Stimulated activated CD8-positive, alpha-beta memory T cell treated with anti-CD3 and anti-CD28 coated beads, Interleukin-2, amount 100 ng/mL, for 48 hours (primary cell): ENCODE data around the gene ADSS1.

Source experiments
- DNase-seq, 2 donors: peaks; one replicate each; pipeline ENCODE4 v3.0.0-alpha.2; 2020; ENCODE audit warnings: low read depth in 2 of 2

The ADSS1 gene

GRCh38 chr14:104769324-104770071 is 45.5 kb downstream of the ADSS1 start:
- DNase-seq: no peak

DNA sequence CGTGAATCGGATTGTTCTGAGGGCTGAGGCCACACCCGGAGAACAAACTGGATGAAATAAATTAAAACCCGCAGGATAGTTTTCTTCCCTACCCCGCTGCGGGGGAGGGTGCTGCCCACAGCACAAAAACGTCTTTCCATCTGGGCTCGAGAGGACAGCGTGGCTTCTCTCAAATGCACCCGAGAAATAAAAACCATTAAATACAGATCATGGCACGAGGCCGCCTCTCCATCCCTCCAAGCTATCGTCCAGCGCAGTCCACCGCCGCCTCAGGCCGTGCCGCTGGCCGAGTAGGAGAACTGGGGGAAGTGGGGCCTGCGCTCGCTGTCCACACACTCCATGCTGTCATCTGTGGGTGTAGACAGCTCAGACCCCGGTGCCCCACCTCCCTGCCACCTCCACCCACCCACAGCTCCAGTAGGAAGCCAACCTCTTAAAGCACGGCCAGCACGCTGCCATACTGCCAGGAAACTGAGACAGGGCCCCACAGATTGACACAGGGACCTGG is 46.1 kb downstream of the ADSS1 start:
- no peak for DNase-seq

GRCh38 chr14:104770851-104771272 is 46.8 kb downstream of the ADSS1 start:
- DNase-seq: no peak

- no peak for DNase-seq
Measured at GRCh38 chr14:104771374-104771773, 47.3 kb downstream of the ADSS1 start.

GRCh38 chr14:104771918-104772706 is 48.1 kb downstream of the ADSS1 start:
- DNase-seq: no peak

DNA sequence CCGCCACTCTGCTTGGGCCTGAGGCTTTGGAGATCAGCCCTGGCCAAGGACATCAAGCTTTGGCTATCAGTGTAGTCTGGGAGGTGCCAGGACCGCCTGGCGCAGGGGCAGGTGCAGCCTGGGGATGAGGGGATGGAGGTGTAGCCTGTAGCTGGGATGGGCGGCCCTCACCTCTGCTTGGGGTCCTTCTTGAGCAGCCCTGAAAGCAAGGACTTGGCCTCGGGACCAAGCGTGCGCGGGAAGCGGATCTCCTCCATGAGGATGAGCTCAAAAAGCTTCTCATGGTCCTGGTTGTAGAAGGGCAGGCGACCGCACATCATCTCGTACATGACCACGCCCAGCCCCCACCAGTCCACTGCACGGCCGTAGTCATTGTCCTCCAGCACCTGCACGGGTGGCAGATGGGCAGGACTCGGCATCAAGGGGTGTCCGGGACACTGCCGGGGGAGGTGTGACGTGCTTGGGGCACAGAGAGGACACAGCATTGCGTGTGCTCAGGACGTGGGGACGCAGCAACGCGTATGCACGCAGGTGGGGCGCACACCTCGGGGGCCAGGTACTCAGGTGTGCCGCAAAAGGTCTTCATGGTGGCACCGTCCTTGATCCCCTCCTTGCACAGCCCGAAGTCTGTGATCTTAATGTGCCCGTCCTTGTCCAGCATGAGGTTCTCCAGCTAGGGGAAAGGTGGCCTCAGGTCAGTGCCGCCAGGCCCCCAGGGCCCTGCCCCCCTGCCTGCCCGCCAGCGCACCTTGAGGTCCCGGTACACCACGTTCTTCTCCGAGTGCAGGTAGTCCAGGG is 48.9 kb downstream of the ADSS1 start:
- DNase-seq: no peak

GRCh38 chr14:104773505-104774452 is 49.8 kb downstream of the ADSS1 start:
- no peak for DNase-seq

DNA sequence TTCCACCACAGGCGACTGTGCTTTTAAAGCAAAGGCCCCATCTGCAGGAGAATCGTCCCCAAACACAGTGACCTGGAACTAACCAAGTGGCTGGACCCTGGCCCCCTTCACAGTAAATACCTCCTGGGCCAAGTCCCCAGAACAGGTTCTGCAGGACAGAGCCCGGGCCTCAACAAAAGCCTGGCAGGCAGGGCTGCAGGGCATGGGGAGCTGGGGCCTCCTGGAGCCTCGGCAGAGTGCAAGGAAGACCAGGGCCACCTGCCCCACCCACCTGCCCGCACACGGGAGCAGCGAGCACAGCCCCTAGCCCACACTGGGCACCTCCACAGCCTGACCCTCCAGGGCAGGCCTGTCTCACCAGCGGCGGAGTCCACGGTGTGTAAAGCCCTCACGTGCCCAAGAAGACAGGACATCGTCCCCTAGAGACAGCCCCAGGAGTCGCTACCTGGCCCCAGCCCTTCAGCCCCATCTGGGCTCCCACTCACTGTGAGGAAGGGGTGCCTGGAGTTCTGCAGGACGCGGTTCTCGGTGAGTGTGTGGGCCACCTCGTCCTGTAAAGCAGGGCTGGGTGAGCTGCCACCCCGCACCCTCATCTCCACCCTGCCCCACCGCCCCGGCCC is 50.5 kb downstream of the ADSS1 start:
- DNase-seq: no peak

- DNase-seq: no peak
Measured at GRCh38 chr14:104775073-104775489, 51.1 kb downstream of the ADSS1 start.

DNA sequence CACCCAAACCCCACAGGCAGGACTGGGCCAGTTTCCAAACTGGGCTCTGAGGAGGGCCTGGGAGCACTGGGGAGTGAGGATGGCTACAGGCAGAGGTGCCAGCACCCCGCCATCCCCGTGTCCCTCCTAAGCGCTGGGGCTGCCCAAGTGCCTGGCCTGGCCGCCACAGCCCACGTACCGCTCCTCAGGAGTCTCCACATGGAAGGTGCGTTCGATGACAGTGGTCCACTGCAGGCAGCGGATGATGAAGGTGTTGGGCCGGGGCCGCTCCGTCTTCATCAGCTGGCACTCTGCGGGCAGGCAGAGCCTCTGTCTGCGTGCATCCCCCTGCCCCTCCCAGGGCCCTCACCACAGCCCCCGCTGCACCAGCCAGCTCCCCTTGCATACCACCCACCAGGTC is 52.5 kb downstream of the ADSS1 start:
- DNase-seq: no peak

DNA sequence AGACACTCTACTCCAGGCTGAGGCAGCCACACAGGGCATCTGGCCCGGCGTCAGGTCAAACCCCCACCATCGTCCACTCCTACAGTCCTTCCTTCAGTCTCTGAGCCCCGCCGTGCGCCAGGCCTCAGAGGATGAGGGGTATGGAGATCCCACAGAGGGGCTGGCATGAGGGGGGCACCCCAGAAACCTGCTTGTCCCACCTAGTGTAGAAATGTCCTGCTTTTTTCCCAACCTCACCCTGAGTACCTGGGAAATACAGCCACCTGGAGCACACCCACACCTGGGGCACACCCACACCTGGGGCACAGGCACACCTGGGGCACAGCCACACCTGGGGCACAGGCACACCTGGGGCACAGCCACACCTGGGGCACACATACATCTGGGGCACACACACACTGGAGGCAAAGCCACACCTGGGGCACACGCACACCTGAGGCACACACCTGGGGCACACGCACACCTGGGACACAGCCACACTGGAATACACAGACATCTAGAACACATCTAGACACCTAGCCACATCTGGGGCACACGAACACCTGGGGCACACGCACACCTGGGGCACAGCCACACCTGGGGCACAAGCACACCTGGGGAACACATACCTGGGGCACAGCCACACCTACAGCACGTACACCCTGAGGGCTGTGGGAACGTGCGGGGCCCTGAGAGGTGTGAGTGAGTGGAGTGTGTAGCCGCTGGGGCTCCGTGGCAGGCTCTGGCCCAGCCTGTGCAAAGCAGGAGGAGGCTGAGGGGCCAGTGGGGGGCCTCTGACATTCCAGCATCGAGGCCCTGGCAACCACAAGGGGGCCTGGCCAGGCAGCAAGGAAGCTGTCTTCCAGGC is 53.2 kb downstream of the ADSS1 start:
- no peak for DNase-seq

DNA sequence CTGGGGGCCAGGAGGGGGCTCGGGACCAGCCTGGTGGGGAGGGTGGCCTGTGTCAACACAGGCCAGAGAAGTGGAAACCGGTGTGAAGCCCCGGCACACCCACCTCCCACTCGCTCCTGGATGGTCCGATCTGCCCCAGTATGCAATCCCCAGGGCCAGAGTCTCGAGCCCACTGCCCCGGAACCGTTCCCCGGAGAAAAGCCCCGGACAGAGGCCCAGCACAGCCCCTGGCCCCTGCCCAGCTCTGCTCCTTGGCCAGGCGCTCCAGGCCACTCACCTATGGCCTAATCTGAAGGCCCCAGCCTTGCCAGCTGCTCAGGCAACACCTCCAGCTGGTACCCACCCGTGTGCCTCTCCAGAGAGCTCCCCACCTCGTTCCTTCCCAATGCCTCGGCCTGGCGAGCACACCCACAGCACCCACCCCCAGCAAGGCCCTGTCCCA is 53.8 kb downstream of the ADSS1 start:
- no peak for DNase-seq

- no peak for DNase-seq
Measured at GRCh38 chr14:104778694-104779331, 54.8 kb downstream of the ADSS1 start.

GRCh38 chr14:104779776-104780512 is 55.9 kb downstream of the ADSS1 start:
- DNase-seq: no peak

DNA sequence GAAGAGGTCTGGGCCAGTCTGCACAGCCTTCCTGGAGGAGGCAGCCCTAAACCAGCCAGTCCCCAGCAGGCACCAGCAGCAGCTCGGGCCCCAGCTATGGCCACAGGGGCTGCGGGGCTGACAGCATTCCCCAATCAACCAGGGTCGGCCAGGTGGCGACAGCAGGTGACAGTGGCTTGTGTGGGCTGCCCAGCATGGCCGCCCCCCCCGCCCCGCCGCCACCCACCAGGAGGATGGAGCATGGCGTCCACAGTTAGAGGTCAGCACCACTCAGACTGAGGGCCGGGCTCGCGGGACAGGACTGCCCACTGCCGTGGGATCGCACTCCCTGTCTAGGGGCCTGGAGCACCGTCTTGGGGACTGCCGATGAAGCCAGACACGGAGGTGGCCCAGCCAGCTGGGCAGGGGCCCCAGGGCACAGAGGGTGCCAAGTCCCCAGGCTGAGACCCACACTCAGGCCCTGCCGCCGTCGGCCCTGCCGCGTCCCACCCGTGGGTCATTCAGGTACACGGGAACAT is 56.5 kb downstream of the ADSS1 start:
- DNase-seq: no peak

DNA sequence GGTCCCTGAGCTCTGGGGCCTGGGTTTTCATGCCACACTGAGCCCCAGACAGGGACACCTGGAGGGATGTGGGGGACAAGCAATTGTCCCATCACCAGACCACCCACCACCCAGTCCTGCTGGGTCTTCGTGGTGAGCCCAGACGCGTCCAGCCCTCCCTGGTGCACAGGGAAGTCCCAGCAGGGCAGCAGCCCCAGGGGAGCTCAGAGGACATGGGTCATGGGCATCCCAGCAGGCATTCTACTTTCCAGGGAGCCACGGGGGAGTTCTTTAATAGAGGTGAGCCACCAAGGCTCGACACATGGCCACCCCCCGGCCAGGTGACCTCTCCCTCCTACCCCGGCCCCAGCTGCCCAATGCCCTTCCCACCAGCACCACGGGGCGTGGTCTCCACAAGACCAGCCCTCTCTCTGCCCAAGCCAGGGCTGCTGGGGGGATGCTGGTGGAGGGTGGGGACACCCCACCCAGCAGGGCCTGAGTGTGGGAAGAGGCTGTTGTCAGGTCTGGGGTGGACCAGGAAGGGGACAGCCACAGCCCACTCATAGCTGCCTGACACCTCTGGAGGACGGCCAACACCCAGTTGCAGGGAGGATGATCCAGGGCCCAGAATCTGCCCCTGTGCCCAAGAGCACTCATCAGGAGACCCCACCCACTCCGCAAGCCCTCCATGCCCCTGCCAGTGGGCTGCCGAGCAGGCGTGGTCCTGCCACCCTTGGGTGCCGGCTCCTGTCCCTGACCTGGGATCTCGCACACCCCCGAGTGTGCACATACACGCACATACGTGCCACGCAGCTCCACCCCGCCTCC is 57.4 kb downstream of the ADSS1 start:
- no peak for DNase-seq

- no peak for DNase-seq
Measured at GRCh38 chr14:104782086-104782807, 58.2 kb downstream of the ADSS1 start.
